ENCODE measurements around the gene PPIE.
"Not testable (repeated sequence)": the region's sequence is repeated elsewhere in the genome, so short reads cannot be mapped to it uniquely, and the experiment has no call there.

The PPIE gene

GRCh38 chr1:39775676-39776399, 37.2 kb downstream of the PPIE start:
- H3K27me3 Mint-ChIP-seq; H3K36me3 Mint-ChIP-seq (ENCODE audit: low read depth); H3K4me1 Mint-ChIP-seq; H3K9me3 Mint-ChIP-seq; DNase-seq; H3K4me3 Mint-ChIP-seq; ATAC-seq; H3K27ac Mint-ChIP-seq: not testable (repeated sequence)

GRCh38 chr1:39776400-39776713, 37.7 kb downstream of the PPIE start:
- DNase-seq (no peak), ATAC-seq (no peak)
- H3K36me3 Mint-ChIP-seq (ENCODE audit: low read depth), result no peaks in the 10 kb centered on the region
- no peaks in the 10 kb centered on the region for H3K27me3 Mint-ChIP-seq
- H3K4me1 Mint-ChIP-seq, result peaks cover 2% of the 10 kb centered on the region
- no peaks in the 10 kb centered on the region for H3K9me3 Mint-ChIP-seq
- no peak overlapping the region for H3K27ac Mint-ChIP-seq
- no peak overlapping the region for H3K4me3 Mint-ChIP-seq

- Mint-ChIP-seq H3K4me1 (peaks cover 2% of the 10 kb centered on the region), H3K36me3 (ENCODE audit: low read depth) (no peaks in the 10 kb centered on the region), H3K27me3 (no peaks in the 10 kb centered on the region), H3K27ac (no peak overlapping the region), H3K4me3 (no peak overlapping the region), H3K9me3 (no peaks in the 10 kb centered on the region)
- ATAC-seq (no peak), DNase-seq (no peak)
These were observed 38.2 kb downstream of the PPIE start for GRCh38 chr1:39776886-39777285.

- H3K27me3 Mint-ChIP-seq, result no peaks in the 10 kb centered on the region
- H3K9me3 Mint-ChIP-seq, result no peaks in the 10 kb centered on the region
- DNase-seq, result no peak
- H3K4me1 Mint-ChIP-seq, result peaks cover 2% of the 10 kb centered on the region
- no peak overlapping the region for H3K27ac Mint-ChIP-seq
- no peak overlapping the region for H3K4me3 Mint-ChIP-seq
- H3K36me3 Mint-ChIP-seq (ENCODE audit: low read depth), result no peaks in the 10 kb centered on the region
- no peak for ATAC-seq
These were observed 38.6 kb downstream of the PPIE start for GRCh38 chr1:39777306-39777705.

GRCh38 chr1:39777896-39778295, 39.2 kb downstream of the PPIE start:
- H3K4me1 Mint-ChIP-seq; H3K36me3 Mint-ChIP-seq (ENCODE audit: low read depth); H3K9me3 Mint-ChIP-seq; DNase-seq; H3K4me3 Mint-ChIP-seq; ATAC-seq; H3K27ac Mint-ChIP-seq; H3K27me3 Mint-ChIP-seq: not testable (repeated sequence)

GRCh38 chr1:39778463-39779099, 39.9 kb downstream of the PPIE start:
- not testable (repeated sequence) for H3K9me3 Mint-ChIP-seq; H3K27ac Mint-ChIP-seq; H3K27me3 Mint-ChIP-seq; H3K4me1 Mint-ChIP-seq; H3K36me3 Mint-ChIP-seq (ENCODE audit: low read depth); DNase-seq; H3K4me3 Mint-ChIP-seq; ATAC-seq

GRCh38 chr1:39779137-39779536, 40.5 kb downstream of the PPIE start:
- H3K27me3 Mint-ChIP-seq, result peaks cover 2% of the 10 kb centered on the region
- no peaks in the 10 kb centered on the region for H3K9me3 Mint-ChIP-seq
- H3K36me3 Mint-ChIP-seq (ENCODE audit: low read depth), result no peaks in the 10 kb centered on the region
- no peak overlapping the region for H3K4me3 Mint-ChIP-seq
- ATAC-seq (no peak), DNase-seq (no peak)
- H3K4me1 Mint-ChIP-seq, result peaks cover 2% of the 10 kb centered on the region
- no peak overlapping the region for H3K27ac Mint-ChIP-seq

GRCh38 chr1:39779821-39780220, 41.1 kb downstream of the PPIE start:
- DNase-seq (no peak), ATAC-seq (no peak)
- Mint-ChIP-seq H3K4me1 (peaks cover 2% of the 10 kb centered on the region), H3K4me3 (no peak overlapping the region), H3K27ac (no peak overlapping the region), H3K9me3 (no peaks in the 10 kb centered on the region), H3K27me3 (peaks cover 2% of the 10 kb centered on the region), H3K36me3 (ENCODE audit: low read depth) (no peaks in the 10 kb centered on the region)

GRCh38 chr1:39781349-39781715, 42.6 kb downstream of the PPIE start:
- Mint-ChIP-seq H3K27me3 (peaks cover 5% of the 10 kb centered on the region), H3K4me1 (peaks cover under 1% of the 10 kb centered on the region), H3K9me3 (no peaks in the 10 kb centered on the region), H3K4me3 (no peak overlapping the region), H3K27ac (no peak overlapping the region), H3K36me3 (ENCODE audit: low read depth) (no peaks in the 10 kb centered on the region)
- DNase-seq, result no peak
- no peak for ATAC-seq

- no peak overlapping the region for H3K27ac Mint-ChIP-seq
- no peak overlapping the region for H3K4me3 Mint-ChIP-seq
- no peaks in the 10 kb centered on the region for H3K9me3 Mint-ChIP-seq
- no peak for DNase-seq
- ATAC-seq, result no peak
- H3K27me3 Mint-ChIP-seq, result peaks cover 11% of the 10 kb centered on the region
- H3K4me1 Mint-ChIP-seq, result no peaks in the 10 kb centered on the region
- no peaks in the 10 kb centered on the region for H3K36me3 Mint-ChIP-seq (ENCODE audit: low read depth)
These were observed 43.4 kb downstream of the PPIE start for GRCh38 chr1:39782103-39782502.

- not testable (repeated sequence) for H3K27ac Mint-ChIP-seq, H3K4me1 Mint-ChIP-seq
These were observed 44.0 kb downstream of the PPIE start for GRCh38 chr1:39782685-39783084.

GRCh38 chr1:39786303-39787107, 47.8 kb downstream of the PPIE start:
- not testable (repeated sequence) for H3K27ac Mint-ChIP-seq; H3K4me3 Mint-ChIP-seq; H3K4me1 Mint-ChIP-seq; ATAC-seq; DNase-seq; H3K36me3 Mint-ChIP-seq (ENCODE audit: low read depth); H3K9me3 Mint-ChIP-seq
- peaks cover 31% of the 10 kb centered on the region for H3K27me3 Mint-ChIP-seq

More at GRCh38 chr1:39782685-39783084, 44.0 kb downstream of the PPIE start:
- H3K36me3 Mint-ChIP-seq (ENCODE audit: low read depth); H3K9me3 Mint-ChIP-seq; H3K4me3 Mint-ChIP-seq; DNase-seq; ATAC-seq: not testable (repeated sequence)
- H3K27me3 Mint-ChIP-seq, result peaks cover 17% of the 10 kb centered on the region

- H3K36me3 Mint-ChIP-seq (ENCODE audit: low read depth); DNase-seq; H3K9me3 Mint-ChIP-seq; H3K4me1 Mint-ChIP-seq; ATAC-seq: not testable (repeated sequence)
- H3K27ac Mint-ChIP-seq, result peak overlapping the region; percentile 35
- peak overlapping the region; percentile 38 for H3K4me3 Mint-ChIP-seq
- H3K27me3 Mint-ChIP-seq, result peaks cover 31% of the 10 kb centered on the region
These were observed 48.4 kb downstream of the PPIE start for GRCh38 chr1:39787108-39787375.

GRCh38 chr1:39787468-39787867, 48.8 kb downstream of the PPIE start:
- Mint-ChIP-seq H3K4me1 (peaks cover 5% of the 10 kb centered on the region), H3K27me3 (peaks cover 31% of the 10 kb centered on the region), H3K36me3 (ENCODE audit: low read depth) (no peaks in the 10 kb centered on the region), H3K27ac (peak overlapping the region; percentile 35), H3K9me3 (no peaks in the 10 kb centered on the region), H3K4me3 (peak overlapping the region; percentile 38)
- DNase-seq (no peak), ATAC-seq (no peak)

- H3K36me3 Mint-ChIP-seq (ENCODE audit: low read depth); DNase-seq; H3K27ac Mint-ChIP-seq; ATAC-seq; H3K9me3 Mint-ChIP-seq; H3K4me3 Mint-ChIP-seq; H3K4me1 Mint-ChIP-seq: not testable (repeated sequence)
- peaks cover 32% of the 10 kb centered on the region for H3K27me3 Mint-ChIP-seq
These were observed 49.3 kb downstream of the PPIE start for GRCh38 chr1:39787964-39788363.

Data from activated naive CD8-positive, alpha-beta T cell treated with anti-CD3 and anti-CD28 coated beads, Interleukin-2, amount 50 U/mL, for 24 hours (primary cell).